Neuronal stem cell (in vitro differentiated cells): ENCODE data around the gene IFNA1.
"Not testable (repeated sequence)": the region's sequence is repeated elsewhere in the genome, so short reads cannot be mapped to it uniquely, and the experiment has no call there.

Source experiments
- DNase-seq: peaks from one replicate; pipeline ENCODE4 v3.0.0-alpha.2; 2013; ENCODE audit warnings: low spot score
- H2AFZ ChIP-seq: one replicate; pipeline ENCODE4 v1.6.1; 2013; ENCODE audit warnings: mild to moderate bottlenecking, low read length, inconsistent platforms
- H2AK5ac ChIP-seq: 2 replicates; pipeline ENCODE4 v1.6.1; 2013; ENCODE audit warnings: low read depth, mild to moderate bottlenecking, inconsistent platforms, low read length, moderate library complexity, mixed read lengths
- H2BK120ac ChIP-seq: 2 replicates; pipeline ENCODE4 v1.6.1; 2013; ENCODE audit warnings: low read depth, mild to moderate bottlenecking, inconsistent platforms, low read length, moderate library complexity, mixed read lengths
- H2BK12ac ChIP-seq: one replicate; pipeline ENCODE4 v1.6.1; 2013; ENCODE audit warnings: low read length, inconsistent platforms
- H2BK15ac ChIP-seq: 2 replicates; pipeline ENCODE4 v1.6.1; 2013; ENCODE audit warnings: mild to moderate bottlenecking, low read length, inconsistent platforms, mixed read lengths
- H2BK5ac ChIP-seq: one replicate; pipeline ENCODE4 v1.6.1; 2013; ENCODE audit warnings: inconsistent platforms, mild to moderate bottlenecking, low read length, moderate library complexity
- H3K14ac ChIP-seq: one replicate; pipeline ENCODE4 v1.6.1; 2013; ENCODE audit warnings: low read length, inconsistent platforms
- H3K18ac ChIP-seq: 2 replicates; pipeline ENCODE4 v1.6.1; 2013; ENCODE audit warnings: low read length, inconsistent platforms
- H3K23ac ChIP-seq: 2 replicates; pipeline ENCODE4 v1.6.1; 2013; ENCODE audit warnings: low read depth, mild to moderate bottlenecking, mixed read lengths, low read length, inconsistent platforms; ENCODE audit not compliant: poor library complexity
- H3K27ac ChIP-seq: replicated peaks from 3 replicates; pipeline ENCODE4 v1.5.1; 2013; ENCODE audit warnings: low read length, inconsistent platforms
- H3K27me3 ChIP-seq, 3 experiments: 2 replicates each; pipeline ENCODE4 v1.6.1; 2013; ENCODE audit warnings: low read length in 3 of 3, mild to moderate bottlenecking in 2 of 3, inconsistent platforms in 1 of 3, low read depth in 1 of 3, mixed read lengths in 1 of 3, moderate library complexity in 1 of 3; ENCODE audit not compliant: control insufficient read depth in 3 of 3, insufficient read depth in 3 of 3
- H3K36me3 ChIP-seq, 2 donors: replicated peaks in 1 of 2; 2 replicates each; pipeline ENCODE4 v1.6.1; 2013; ENCODE audit warnings: low read length in 2 of 2; ENCODE audit not compliant: control insufficient read depth in 2 of 2, insufficient read depth in 2 of 2
- H3K4ac ChIP-seq: 2 replicates; pipeline ENCODE4 v1.6.1; 2013; ENCODE audit warnings: inconsistent platforms, mild to moderate bottlenecking, low read length, moderate library complexity
- H3K4me1 ChIP-seq, 2 donors: 1 replicate in 1 of 2; 2 replicates in 1 of 2; pipeline ENCODE4 v1.6.1; 2013; ENCODE audit warnings: low read length in 2 of 2, low read depth in 1 of 2; ENCODE audit not compliant: control insufficient read depth in 2 of 2, insufficient read depth in 1 of 2
- H3K4me2 ChIP-seq: one replicate; pipeline ENCODE4 v1.6.1; 2013; ENCODE audit warnings: mild to moderate bottlenecking, low read length, inconsistent platforms; ENCODE audit not compliant: insufficient read depth, poor library complexity, severe bottlenecking
- H3K4me3 ChIP-seq, 2 donors: 2 replicates each; pipeline ENCODE4 v1.5.1; 2013; ENCODE audit warnings: low read length in 2 of 2, mild to moderate bottlenecking in 2 of 2, inconsistent platforms in 1 of 2, moderate library complexity in 1 of 2
- H3K79me1 ChIP-seq: one replicate; pipeline ENCODE4 v1.6.1; 2013; ENCODE audit warnings: low read depth, mild to moderate bottlenecking, inconsistent platforms, low read length, moderate library complexity
- H3K9ac ChIP-seq: one replicate; pipeline ENCODE4 v1.6.1; 2013; ENCODE audit warnings: mild to moderate bottlenecking, low read depth, low read length, inconsistent platforms; ENCODE audit not compliant: poor library complexity
- H3K9me3 ChIP-seq, 2 donors: replicated peaks in 1 of 2; 2 replicates each; pipeline versions ENCODE3 to v1.6.1; 2013; ENCODE audit warnings: low read length in 2 of 2, mild to moderate bottlenecking in 2 of 2, inconsistent platforms in 1 of 2, low read depth in 1 of 2, mixed read lengths in 1 of 2, moderate library complexity in 1 of 2; ENCODE audit not compliant: control insufficient read depth in 2 of 2, insufficient read depth in 1 of 2
- H4K8ac ChIP-seq: one replicate; pipeline ENCODE4 v1.6.1; 2013; ENCODE audit warnings: low read depth, mild to moderate bottlenecking, inconsistent platforms, low read length, moderate library complexity
- H4K91ac ChIP-seq: one replicate; pipeline ENCODE4 v1.6.1; 2013; ENCODE audit warnings: low read length, low read depth, mild to moderate bottlenecking, inconsistent platforms; ENCODE audit not compliant: poor library complexity
- WGBS, 2 donors: extraction: QIAGEN DNeasy Blood & Tissue Kit; methylation state at CpG; one replicate each; pipeline ENCODE4 v1.1.7; 2013; ENCODE audit warnings: missing lambda C conversion rate in 2 of 2, mixed read lengths in 1 of 2; ENCODE audit not compliant: insufficient read length in 2 of 2, insufficient replicate concordance in 1 of 2; ENCODE audit errors: extremely low coverage in 2 of 2; 5-methylcytosine and 5-hydroxymethylcytosine counted together

The IFNA1 gene

GRCh38 chr9:21434202-21435014, 5.8 kb upstream of the IFNA1 start:
- no peak for DNase-seq
- Histone ChIP-seq H4K8ac (no peak overlapping the region), H2BK15ac (no peak overlapping the region), H3K4ac (no peak overlapping the region), H3K23ac (no peak overlapping the region), H3K9me3 (no peaks in the 10 kb centered on the region), H2BK120ac (no peak overlapping the region), H2AFZ (no peak overlapping the region), H3K9ac (no peak overlapping the region), H2BK12ac (no peak overlapping the region), H3K36me3 (no peaks in the 10 kb centered on the region), H3K27ac (no peak overlapping the region), H3K27me3 (no peaks in the 10 kb centered on the region), H4K91ac (no peak overlapping the region), H3K4me1 (no peaks in the 10 kb centered on the region), H3K79me1 (no peaks in the 10 kb centered on the region), H3K4me3 (no peak overlapping the region), H2AK5ac (no peak overlapping the region), H2BK5ac (no peak overlapping the region), H3K14ac (no peak overlapping the region), H3K4me2 (no peak overlapping the region), H3K18ac (no peak overlapping the region)
- no CpG with 5 or more reads among the region's 9 CpGs for WGBS, 2 donors

- H2AK5ac ChIP-seq, DNase-seq, H3K27me3 ChIP-seq, H2BK5ac ChIP-seq, H3K18ac ChIP-seq, H2BK120ac ChIP-seq, H2BK15ac ChIP-seq, H3K4me1 ChIP-seq, H3K27ac ChIP-seq, H3K36me3 ChIP-seq, H4K8ac ChIP-seq, H3K14ac ChIP-seq, H3K79me1 ChIP-seq, H3K9ac ChIP-seq, H3K23ac ChIP-seq, H3K4ac ChIP-seq, H4K91ac ChIP-seq, H3K9me3 ChIP-seq, H2BK12ac ChIP-seq, H3K4me3 ChIP-seq, H3K4me2 ChIP-seq, H2AFZ ChIP-seq: not testable (repeated sequence)
- no CpG with 5 or more reads among the region's 7 CpGs for WGBS, 2 donors
Measured at GRCh38 chr9:21435015-21435383, 5.2 kb upstream of the IFNA1 start.

GRCh38 chr9:21443849-21444625, 3.8 kb downstream of the IFNA1 start:
- H3K14ac ChIP-seq, result no peak overlapping the region
- no peak overlapping the region for H4K8ac ChIP-seq
- no peak overlapping the region for H2BK120ac ChIP-seq
- WGBS, 2 donors, result no CpG with 5 or more reads among the region's 4 CpGs
- no peak overlapping the region for H4K91ac ChIP-seq
- H2BK15ac ChIP-seq, result no peak overlapping the region
- H3K79me1 ChIP-seq, result no peaks in the 10 kb centered on the region
- no peaks in the 10 kb centered on the region for H3K36me3 ChIP-seq
- no peak overlapping the region for H3K4me3 ChIP-seq
- H3K4me1 ChIP-seq, result no peaks in the 10 kb centered on the region
- no peak overlapping the region for H3K27ac ChIP-seq
- H2BK5ac ChIP-seq, result no peak overlapping the region
- H3K4ac ChIP-seq, result no peak overlapping the region
- H2AK5ac ChIP-seq, result no peak overlapping the region
- no peak overlapping the region for H2BK12ac ChIP-seq
- H3K9ac ChIP-seq, result no peak overlapping the region
- no peaks in the 10 kb centered on the region for H3K27me3 ChIP-seq
- peaks cover 0 to 2% of the 10 kb centered on the region in 2 donors for H3K9me3 ChIP-seq
- no peak overlapping the region for H3K18ac ChIP-seq
- no peak for DNase-seq
- no peak overlapping the region for H2AFZ ChIP-seq
- no peak overlapping the region for H3K23ac ChIP-seq
- no peak overlapping the region for H3K4me2 ChIP-seq

GRCh38 chr9:21449312-21449711, 9.1 kb downstream of the IFNA1 start:
- H3K18ac ChIP-seq, H3K23ac ChIP-seq, DNase-seq, H3K36me3 ChIP-seq, H2BK5ac ChIP-seq, H2BK12ac ChIP-seq, H2BK15ac ChIP-seq, H3K4me1 ChIP-seq, H3K4ac ChIP-seq, H3K9me3 ChIP-seq, H3K9ac ChIP-seq, H3K4me2 ChIP-seq, H2AK5ac ChIP-seq, H3K27me3 ChIP-seq, H4K91ac ChIP-seq, H4K8ac ChIP-seq, H3K79me1 ChIP-seq, H2BK120ac ChIP-seq, H3K4me3 ChIP-seq, H2AFZ ChIP-seq, H3K14ac ChIP-seq, H3K27ac ChIP-seq: not testable (repeated sequence)
- no CpG with 5 or more reads among the region's 5 CpGs for WGBS, 2 donors
